GM19438 (cell line): ENCODE results near the gene GET3.
A peak's percentile ranks its signal among the peaks of the same experiment; 100 is the strongest.
"Not testable (repeated sequence)": the region's sequence is repeated elsewhere in the genome, so short reads cannot be mapped to it uniquely, and the experiment has no call there.

Experiments used
- ATAC-seq: cut with Tn5 transposase; IDR thresholded peaks from one replicate; pipeline ENCODE4 v1.9.1; 2021; ENCODE audit warnings: low read depth; ENCODE audit not compliant: unreplicated experiment

GET3 gene

GRCh38 chr19:12790628-12791344 is 53.5 kb downstream of the GET3 start:
- ATAC-seq: no peak

- peak; percentile 24 for ATAC-seq
Measured at GRCh38 chr19:12791345-12792050, 54.2 kb downstream of the GET3 start, which contains the start of gene JUNB. Gene JUNB, plus strand, starts transcription at chr19:12791486. Its CDS starts 286 bp downstream, at chr19:12791772.

GRCh38 chr19:12792051-12792852 is 55.0 kb downstream of the GET3 start:
- ATAC-seq: no peak

GRCh38 chr19:12792853-12793289 is 55.6 kb downstream of the GET3 start:
- no peak for ATAC-seq

GRCh38 chr19:12793290-12794195 is 56.2 kb downstream of the GET3 start:
- peak; percentile 7 for ATAC-seq

- no peak for ATAC-seq
Measured at GRCh38 chr19:12794196-12794941, 57.1 kb downstream of the GET3 start.

- no peak for ATAC-seq
Measured at GRCh38 chr19:12794971-12795381, 57.7 kb downstream of the GET3 start.

GRCh38 chr19:12796146-12797071 is 59.1 kb downstream of the GET3 start:
- no peak for ATAC-seq

GRCh38 chr19:12797141-12797587 is 59.9 kb downstream of the GET3 start:
- ATAC-seq: no peak

GRCh38 chr19:12797607-12798006 is 60.3 kb downstream of the GET3 start:
- not testable (repeated sequence) for ATAC-seq
